Skeletal muscle cell (primary cell): ENCODE measurements around the gene IL2.

ENCODE experiments used
- DNase-seq: peaks from one replicate; pipeline ENCODE4 v3.0.0-alpha.2; 2010; ENCODE audit warnings: low read depth
- H3K4me3 ChIP-seq: 2 replicates; pipeline ENCODE4 v1.5.1; 2011; ENCODE audit warnings: low read depth, mild to moderate bottlenecking, control low read depth, low read length, moderate library complexity

The IL2 gene

GRCh38 chr4:122403861-122404260 is 52.7 kb downstream of the IL2 start:
- DNase-seq: no peak
- H3K4me3 ChIP-seq: no peak overlapping the region
